Small intestine (tissue), 7 donors: ENCODE data around the gene ARHGAP8. TPM values are rescaled to one million over a fixed set of nuclear protein-coding genes. Genes with fewer than 3 reads are reported as not detected.
"Not testable (repeated sequence)": the region's sequence is repeated elsewhere in the genome, so short reads cannot be mapped to it uniquely, and the experiment has no call there.

Experiments used
- DNase-seq, 2 donors: peaks; one replicate each; pipeline versions ENCODE4 v3.0.0 to v3.0.0-alpha.2; 2013
- FAIRE-seq: peaks from 2 replicates; lab custom pipeline; 2012; peaks lifted over from hg19 to GRCh38; lab: Jason Lieb, UNC
- H3K27ac ChIP-seq, 3 donors: one replicate each; pipeline ENCODE4 v1.5.1; 2013; ENCODE audit warnings: low read length in 2 of 3, mild to moderate bottlenecking in 2 of 3, control low read depth in 1 of 3, inconsistent platforms in 1 of 3, low read depth in 1 of 3, moderate library complexity in 1 of 3
- H3K27me3 ChIP-seq, 3 donors: one replicate each; pipeline ENCODE4 v1.6.1; 2013; ENCODE audit warnings: low read length in 3 of 3, inconsistent platforms in 1 of 3; ENCODE audit not compliant: control insufficient read depth in 3 of 3, insufficient read depth in 3 of 3
- H3K36me3 ChIP-seq, 3 donors: one replicate each; pipeline ENCODE4 v1.6.1; 2013; ENCODE audit warnings: low read length in 3 of 3, inconsistent platforms in 1 of 3, low read depth in 1 of 3, mild to moderate bottlenecking in 1 of 3, moderate library complexity in 1 of 3; ENCODE audit not compliant: control insufficient read depth in 3 of 3, insufficient read depth in 2 of 3
- H3K4me1 ChIP-seq, 3 donors: one replicate each; pipeline ENCODE4 v1.6.1; 2013; ENCODE audit warnings: low read length in 2 of 3, inconsistent platforms in 1 of 3, low read depth in 1 of 3, mild to moderate bottlenecking in 1 of 3, moderate library complexity in 1 of 3; ENCODE audit not compliant: control insufficient read depth in 3 of 3, insufficient read depth in 2 of 3
- H3K4me3 ChIP-seq, 3 donors: one replicate each; pipeline ENCODE4 v1.5.1; 2013; ENCODE audit warnings: low read length in 3 of 3, control low read depth in 1 of 3, inconsistent platforms in 1 of 3, low read depth in 1 of 3, mild to moderate bottlenecking in 1 of 3, moderate library complexity in 1 of 3
- H3K9me3 ChIP-seq, 2 donors: one replicate each; pipeline ENCODE4 v1.6.1; 2013; ENCODE audit warnings: low read depth in 1 of 2, low read length in 1 of 2; ENCODE audit not compliant: control insufficient read depth in 2 of 2, insufficient read depth in 1 of 2
- WGBS, 3 donors: extraction: QIAGEN DNeasy Blood & Tissue Kit; methylation state at CpG; one replicate each; pipeline ENCODE4 v1.1.7; 2013; 5-methylcytosine and 5-hydroxymethylcytosine counted together
- polyA plus RNA-seq, 4 donors: library from polyadenylated mRNA; stranded (reverse) in 3 of 4; unstranded in 1 of 4; fragments of 200-250 nt in 3 of 4; fragments of 120-200 nt in 1 of 4; gene quantifications; one replicate each; pipeline versions ENCODE4 v1.2.1 to v1.2.3, GENCODE V29; 2013
- donor health status: healthy with polysubstance abuse.
- donor health status: control.
- donor health status: control.
- donor health status: Bipolar disorder and iron deficiency.
- donor health status: healthy.

The ARHGAP8 gene
- polyA plus RNA-seq, 4 donors, result 1.6 to 20.3 (median 9.3) TPM

DNA sequence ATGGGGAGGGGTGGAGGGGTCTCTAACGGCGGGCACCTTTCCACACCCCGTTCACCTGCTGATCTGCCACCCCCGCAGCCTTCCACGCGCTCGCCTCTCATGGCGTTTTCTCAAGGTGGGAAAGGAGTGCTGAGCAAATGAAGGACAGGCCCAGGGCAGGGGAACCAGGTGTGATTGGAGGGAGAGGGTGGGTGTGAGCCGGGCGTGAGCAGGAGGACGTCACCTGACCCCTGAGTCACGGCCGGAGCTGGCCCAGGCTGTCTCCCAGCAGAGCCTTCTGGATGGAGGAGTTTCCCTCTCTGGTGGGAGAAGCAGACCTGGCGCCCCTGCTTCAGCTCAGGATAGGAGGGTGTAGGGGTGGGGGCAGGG, 14.0 kb upstream of the ARHGAP8 start:
- Histone ChIP-seq H3K36me3 (peaks cover 0 to 2% (median 0%) of the 10 kb centered on the region in 3 donors), H3K4me3 (no peak overlapping the region), H3K9me3 (no peaks in the 10 kb centered on the region), H3K4me1 (peaks cover 0 to 22% (median 0%) of the 10 kb centered on the region in 3 donors), H3K27me3 (no peaks in the 10 kb centered on the region), H3K27ac (no peak overlapping the region)
- WGBS, 3 donors, result 14 to 31% (median 20%) methylated on average over 13 to 14 of the region's 14 CpGs
- peak; percentile 48 to 72 for DNase-seq
- no peak for FAIRE-seq

DNA sequence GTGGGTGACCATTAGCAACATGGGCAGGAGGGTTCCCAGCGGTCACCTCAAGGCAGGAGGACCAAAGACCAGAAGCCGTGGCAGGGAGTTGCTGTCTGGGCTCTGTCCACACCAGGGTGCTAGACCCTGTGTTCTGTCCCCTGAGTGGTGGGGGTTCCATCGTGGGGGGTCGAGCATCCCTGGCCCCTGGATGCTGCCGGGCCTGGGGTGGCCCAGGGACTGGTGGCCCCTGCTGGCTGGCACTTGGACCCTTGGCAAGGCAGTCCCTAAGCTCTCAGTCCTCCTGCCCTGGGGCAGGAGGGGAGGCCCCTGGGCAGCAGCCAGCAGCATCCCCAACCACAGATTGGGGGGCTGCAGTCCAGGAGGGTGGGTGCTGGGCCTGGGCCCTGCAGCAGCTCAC, 13.4 kb upstream of the ARHGAP8 start:
- DNase-seq (no peak), FAIRE-seq (no peak)
- no peaks in the 10 kb centered on the region for H3K36me3 ChIP-seq
- H3K27ac ChIP-seq, result no peak overlapping the region
- H3K4me3 ChIP-seq, result no peak overlapping the region
- peaks cover 0 to 29% (median 0%) of the 10 kb centered on the region in 3 donors for H3K4me1 ChIP-seq
- H3K27me3 ChIP-seq, result no peaks in the 10 kb centered on the region
- no peaks in the 10 kb centered on the region for H3K9me3 ChIP-seq
- WGBS, 3 donors, result 78 to 84% (median 81%) methylated on average over 5 of the region's 5 CpGs

DNA sequence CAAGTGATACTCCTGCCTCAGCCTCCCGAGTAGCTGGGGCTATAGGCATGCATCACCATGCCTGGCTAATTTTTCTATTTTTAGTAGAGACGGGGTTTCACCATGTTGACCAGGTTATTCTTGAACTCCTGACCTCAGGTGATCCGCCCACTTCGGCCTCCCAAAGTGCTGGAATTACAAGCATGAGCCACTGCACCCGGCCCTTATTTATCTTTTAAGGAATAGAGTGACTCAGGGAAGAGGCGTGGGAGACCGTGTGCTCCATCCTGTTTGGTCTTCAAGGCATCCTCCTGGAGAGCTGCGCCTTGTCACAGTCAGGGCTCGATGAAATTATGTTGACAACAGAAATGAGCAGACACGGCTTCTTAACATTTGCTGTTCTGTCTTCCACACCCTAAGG, 12.7 kb upstream of the ARHGAP8 start:
- not testable (repeated sequence) for H3K27ac ChIP-seq, H3K9me3 ChIP-seq, DNase-seq, H3K4me3 ChIP-seq, H3K36me3 ChIP-seq, H3K27me3 ChIP-seq, FAIRE-seq
- H3K4me1 ChIP-seq, result peaks cover 0 to 31% (median 0%) of the 10 kb centered on the region in 3 donors
- 42 to 58% (median 53%) methylated on average over 10 of the region's 10 CpGs for WGBS, 3 donors

DNA sequence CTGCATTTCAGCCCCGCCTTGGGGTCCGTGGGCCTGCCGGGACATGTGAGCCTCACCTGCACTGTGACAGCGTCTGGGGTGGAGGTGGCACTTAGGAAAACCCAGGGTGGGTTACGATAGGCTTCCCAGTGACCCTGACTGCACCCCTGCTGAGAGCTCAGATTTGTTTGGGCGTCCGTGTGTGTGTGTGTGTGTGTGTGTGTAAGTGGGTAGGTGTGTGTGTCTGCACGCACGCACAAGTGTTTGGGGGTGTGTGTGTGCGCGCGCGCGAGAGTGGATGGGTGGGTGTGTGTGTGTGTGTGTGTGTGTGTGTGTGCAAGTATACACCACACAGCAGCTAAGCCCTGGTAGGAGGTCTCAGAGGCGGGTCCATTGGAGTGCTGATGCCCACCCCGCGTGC, 12.1 kb upstream of the ARHGAP8 start:
- H3K4me3 ChIP-seq, result no peak overlapping the region
- FAIRE-seq (no peak), DNase-seq (no peak)
- no peaks in the 10 kb centered on the region for H3K36me3 ChIP-seq
- H3K27ac ChIP-seq, result no peak overlapping the region
- WGBS, 3 donors, result 75 to 78% (median 78%) methylated on average over 15 to 17 of the region's 17 CpGs
- H3K27me3 ChIP-seq, result no peaks in the 10 kb centered on the region
- peaks cover 0 to 32% (median 0%) of the 10 kb centered on the region in 3 donors for H3K4me1 ChIP-seq
- H3K9me3 ChIP-seq, result no peaks in the 10 kb centered on the region

DNA sequence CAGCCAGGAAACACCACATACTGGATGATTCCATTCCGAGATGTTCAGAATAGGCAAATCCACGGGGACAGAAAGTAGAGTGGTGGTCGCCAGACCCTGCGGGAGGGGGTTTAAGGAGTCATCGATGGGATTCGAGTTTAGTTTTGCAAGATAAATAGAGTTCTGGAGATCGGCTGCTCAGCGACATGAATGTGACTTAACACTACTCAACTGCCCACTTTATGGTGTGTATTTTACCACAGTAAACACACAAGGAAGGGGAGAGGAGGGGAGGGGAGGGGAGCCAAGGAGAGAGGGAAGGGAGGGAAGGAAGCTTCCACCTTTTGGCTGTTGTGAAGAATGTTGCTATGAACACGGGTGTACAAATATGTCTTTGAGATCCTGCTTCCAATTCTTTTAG, 10.4 kb upstream of the ARHGAP8 start:
- no peaks in the 10 kb centered on the region for H3K9me3 ChIP-seq
- FAIRE-seq (no peak), DNase-seq (no peak)
- H3K4me3 ChIP-seq, result no peak overlapping the region
- H3K27ac ChIP-seq, result no peak overlapping the region
- WGBS, 3 donors, result 44 to 54% (median 47%) methylated on average over 9 of the region's 9 CpGs
- no peaks in the 10 kb centered on the region for H3K27me3 ChIP-seq
- H3K4me1 ChIP-seq, result peaks cover 0 to 46% (median 0%) of the 10 kb centered on the region in 3 donors
- no peaks in the 10 kb centered on the region for H3K36me3 ChIP-seq

DNA sequence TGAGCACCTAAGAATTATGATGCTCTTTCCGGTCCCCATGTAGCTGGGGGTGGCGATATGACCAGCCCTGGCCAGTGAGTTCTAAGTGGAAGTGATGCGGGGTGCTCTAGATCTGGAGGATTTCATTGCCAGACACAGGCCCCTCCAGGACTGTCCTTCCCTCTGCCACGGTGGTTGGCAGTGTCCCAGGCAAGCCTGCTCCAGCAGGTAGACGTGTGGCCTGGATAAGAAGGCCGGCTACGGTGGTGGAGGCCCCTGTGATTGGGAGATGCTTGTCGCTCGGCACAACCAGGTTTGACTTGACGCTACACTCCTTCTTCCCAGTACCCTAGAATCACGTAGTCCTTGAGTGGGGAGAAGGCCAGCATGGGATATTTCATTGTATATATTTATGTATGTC, 9.1 kb upstream of the ARHGAP8 start:
- DNase-seq, result no peak
- no peak for FAIRE-seq

DNA sequence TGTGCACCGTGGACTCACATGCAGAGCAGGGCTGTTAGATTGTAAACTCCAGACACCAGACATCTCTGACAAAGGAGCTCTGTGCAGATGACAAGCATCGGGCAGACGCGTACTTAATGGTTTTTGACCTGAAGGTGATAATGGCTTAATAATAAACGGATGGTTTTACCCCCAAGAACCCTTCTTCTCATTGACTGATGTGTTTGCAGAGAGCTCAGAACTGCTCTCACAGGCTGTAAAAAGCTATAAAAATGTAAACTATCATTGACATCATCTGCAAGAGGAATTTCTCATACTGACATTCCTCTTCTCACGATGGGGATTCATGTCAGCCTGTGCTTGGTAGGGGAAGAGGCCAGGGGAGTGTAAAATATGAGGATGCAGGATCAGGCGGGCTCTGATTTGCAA, 8.6 kb upstream of the ARHGAP8 start:
- peak in 1 of 2 donors; percentile 65 for DNase-seq
- H3K27ac ChIP-seq, result no peak overlapping the region
- H3K27me3 ChIP-seq, result no peaks in the 10 kb centered on the region
- FAIRE-seq, result no peak
- no peaks in the 10 kb centered on the region for H3K9me3 ChIP-seq
- WGBS, 3 donors, result 24 to 38% (median 29%) methylated on average over 7 of the region's 7 CpGs
- H3K36me3 ChIP-seq, result no peaks in the 10 kb centered on the region
- H3K4me3 ChIP-seq, result no peak overlapping the region
- peaks cover 0 to 45% (median 0%) of the 10 kb centered on the region in 3 donors for H3K4me1 ChIP-seq

More for the DNA sequence above, 9.1 kb upstream of the ARHGAP8 start:
- Histone ChIP-seq H3K4me1 (peaks cover 0 to 45% (median 0%) of the 10 kb centered on the region in 3 donors), H3K4me3 (no peak overlapping the region), H3K27me3 (no peaks in the 10 kb centered on the region), H3K27ac (no peak overlapping the region), H3K36me3 (no peaks in the 10 kb centered on the region), H3K9me3 (no peaks in the 10 kb centered on the region)
- WGBS, 3 donors, result 85 to 87% (median 87%) methylated on average over 11 of the region's 11 CpGs

DNA sequence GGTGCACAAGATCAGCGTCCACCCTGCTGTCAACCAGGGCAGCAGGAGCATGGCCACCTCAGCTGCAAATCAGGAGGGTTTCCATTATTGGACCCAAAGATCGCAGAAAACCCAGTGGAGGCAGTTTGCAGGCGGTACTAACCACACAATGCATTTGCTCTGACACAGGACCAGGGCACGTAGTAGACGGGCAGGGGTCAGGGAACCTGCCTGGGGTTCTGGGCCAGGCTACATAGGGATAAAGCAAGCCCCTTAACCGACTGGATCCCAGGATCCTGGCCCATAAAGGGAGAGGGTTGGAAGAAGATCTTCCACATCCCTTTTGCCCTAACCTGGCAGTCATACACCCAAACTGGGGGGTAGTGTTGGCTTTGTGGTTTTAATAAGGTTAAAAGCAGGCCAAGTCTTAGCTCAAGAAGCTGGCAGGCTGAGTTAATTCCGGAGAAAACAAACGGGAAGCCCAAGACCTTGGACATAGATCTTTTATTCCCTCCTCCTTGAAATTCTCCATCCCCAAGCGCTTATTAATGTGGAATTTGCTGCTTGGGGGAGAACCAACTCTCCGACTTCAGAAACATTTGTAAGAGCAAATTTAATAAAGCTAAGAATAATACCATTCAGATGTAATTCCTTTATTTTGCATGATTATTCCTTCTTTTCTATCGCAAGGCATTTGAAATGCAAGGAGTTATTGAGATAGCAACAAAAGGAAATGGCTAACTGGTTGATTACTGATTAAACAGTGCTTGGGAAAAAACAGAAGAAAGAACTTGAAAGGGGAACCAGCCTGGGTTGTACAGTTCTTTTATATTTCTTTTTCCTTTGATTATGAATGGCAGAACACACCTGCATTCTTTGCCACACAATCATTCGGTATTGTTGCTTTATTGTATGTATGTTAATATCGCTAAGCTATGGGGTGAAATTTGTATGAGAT, 6.3 kb upstream of the ARHGAP8 start:
- Histone ChIP-seq H3K9me3 (no peaks in the 10 kb centered on the region), H3K4me3 (no peak overlapping the region), H3K36me3 (no peaks in the 10 kb centered on the region), H3K27ac (peak overlapping the region in 1 of 3 donors; percentile 75), H3K27me3 (no peaks in the 10 kb centered on the region), H3K4me1 (peaks cover 0 to 45% (median 0%) of the 10 kb centered on the region in 3 donors)
- no peak for FAIRE-seq
- 40 to 48% (median 48%) methylated on average over 13 of the region's 13 CpGs for WGBS, 3 donors
- DNase-seq, result no peak
